ENCODE measurements around the gene SASS6. TPM values are rescaled to one million over a fixed set of nuclear protein-coding genes. Genes with fewer than 3 reads are reported as not detected.
"Not testable (repeated sequence)": the region's sequence is repeated elsewhere in the genome, so short reads cannot be mapped to it uniquely, and the experiment has no call there.

The SASS6 gene
- total and polyA plus RNA-seq, 5 donors = 1.4 to 2.4 (median 2.3) TPM

- DNase-seq = peak; percentile 15 to 57 (median 53)
- 93% methylated on average over 11 of the region's 11 CpGs for WGBS
- H3K4me3 ChIP-seq (ENCODE audit: low read length); ATAC-seq; intact Hi-C loops (cut with DNase I); H3K4me1 ChIP-seq (ENCODE audit: control insufficient read depth, insufficient read depth, low read length); H3K9me3 ChIP-seq (ENCODE audit: control insufficient read depth, low read length); H3K27me3 ChIP-seq (ENCODE audit: control insufficient read depth, insufficient read depth); H3K27ac ChIP-seq (ENCODE audit: low read length): not testable (repeated sequence)
These were observed 85.5 kb downstream of the SASS6 start for GRCh38 chr1:100047235-100047708.

DNA sequence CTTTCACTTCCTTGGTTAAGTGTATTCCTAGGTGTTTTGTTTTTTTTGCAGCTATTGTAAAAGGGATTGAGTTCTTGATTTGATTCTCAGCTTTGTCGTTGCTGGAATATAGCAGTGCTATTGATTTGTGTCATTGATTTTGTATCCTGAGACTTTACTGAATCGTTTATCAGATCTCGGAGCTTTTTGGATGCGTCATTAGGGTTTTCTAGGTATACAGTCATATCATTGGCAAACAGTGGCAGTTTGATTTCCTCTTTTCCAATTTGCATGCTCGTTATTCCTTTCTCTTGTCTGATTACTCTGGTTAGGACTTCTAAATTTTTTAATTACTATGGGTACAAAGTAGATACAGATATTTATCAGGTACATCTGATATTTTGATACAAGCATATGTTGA is 87.5 kb downstream of the SASS6 start:
- H3K4me1 ChIP-seq (ENCODE audit: control insufficient read depth, insufficient read depth, low read length) = peaks cover 4% of the 10 kb centered on the region
- no peak overlapping the region for H3K27ac ChIP-seq (ENCODE audit: low read length)
- WGBS = 94% methylated on average over 5 of the region's 5 CpGs
- intact Hi-C loops (cut with DNase I) = no loop called here
- H3K4me3 ChIP-seq (ENCODE audit: low read length) = no peak overlapping the region
- H3K9me3 ChIP-seq (ENCODE audit: control insufficient read depth, low read length) = no peaks in the 10 kb centered on the region
- DNase-seq = no peak
- ATAC-seq = no peak
- no peaks in the 10 kb centered on the region for H3K27me3 ChIP-seq (ENCODE audit: control insufficient read depth, insufficient read depth)

DNA sequence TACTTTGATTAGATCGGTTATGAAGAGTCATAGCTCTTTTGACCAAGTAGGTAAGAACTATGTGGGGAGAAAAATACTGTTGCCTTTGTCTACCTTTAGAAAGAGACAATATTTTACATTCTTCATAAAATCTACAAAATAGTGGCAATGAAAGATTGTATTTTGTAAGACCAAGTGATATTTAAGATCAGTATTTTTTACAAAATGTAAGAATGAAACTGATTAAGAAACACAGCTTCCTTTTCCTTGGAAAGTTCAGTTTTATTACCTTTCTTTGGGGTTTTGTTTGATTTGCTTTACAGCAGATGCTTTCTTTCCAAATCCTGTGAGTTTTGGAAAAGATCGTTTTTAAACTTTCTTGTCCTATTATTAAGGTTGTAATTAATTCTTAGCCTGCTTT is 93.1 kb downstream of the SASS6 start:
- intact Hi-C loops (cut with DNase I) = loop anchor here in 1 of 4 donors (10.0 kb wide), 1 partner anchor 235 kb away; no protein-coding TSS in a partner anchor
- peaks cover 4% of the 10 kb centered on the region for H3K4me1 ChIP-seq (ENCODE audit: control insufficient read depth, insufficient read depth, low read length)
- H3K27ac ChIP-seq (ENCODE audit: low read length) = no peak overlapping the region
- no peaks in the 10 kb centered on the region for H3K27me3 ChIP-seq (ENCODE audit: control insufficient read depth, insufficient read depth)
- peak overlapping the region; percentile 35 for H3K4me3 ChIP-seq (ENCODE audit: low read length)
- H3K9me3 ChIP-seq (ENCODE audit: control insufficient read depth, low read length) = no peaks in the 10 kb centered on the region
- ATAC-seq (no peak), DNase-seq (no peak)
- WGBS = 17% methylated on average over 2 of the region's 2 CpGs

- intact Hi-C loops (cut with DNase I) = loop anchor here in 1 of 4 donors (10.0 kb wide), 1 partner anchor 234 kb away; no protein-coding TSS in a partner anchor
- Histone ChIP-seq H3K9me3 (ENCODE audit: control insufficient read depth, low read length) (no peaks in the 10 kb centered on the region), H3K27ac (ENCODE audit: low read length) (peak overlapping the region; percentile 92), H3K4me3 (ENCODE audit: low read length) (peak overlapping the region; percentile 86), H3K27me3 (ENCODE audit: control insufficient read depth, insufficient read depth) (no peaks in the 10 kb centered on the region), H3K4me1 (ENCODE audit: control insufficient read depth, insufficient read depth, low read length) (peaks cover 4% of the 10 kb centered on the region)
- WGBS = under 1% methylated on average over 37 of the region's 37 CpGs
- DNase-seq (peak; percentile 58 to 82 (median 77)), ATAC-seq (peak; percentile 39 to 54)
These were observed 94.0 kb downstream of the SASS6 start for GRCh38 chr1:100038660-100039287.

GRCh38 chr1:100037927-100038659 is 94.6 kb downstream of the SASS6 start:
- ATAC-seq = peak; percentile 100
- H3K4me1 ChIP-seq (ENCODE audit: control insufficient read depth, insufficient read depth, low read length) = peaks cover 4% of the 10 kb centered on the region

DNA sequence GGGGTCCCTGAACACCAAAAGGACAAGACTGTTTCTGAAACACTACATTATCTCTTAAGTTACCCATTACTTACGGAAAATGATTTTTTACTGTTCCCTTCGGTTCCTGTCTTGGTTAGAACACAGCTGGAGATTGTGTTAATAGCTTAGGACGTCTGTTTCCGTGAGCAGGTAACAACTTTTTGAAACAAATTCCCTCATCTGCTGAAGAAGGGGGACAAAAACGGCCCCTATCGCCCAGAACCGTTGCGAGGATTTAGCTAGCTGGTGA is 95.1 kb downstream of the SASS6 start:
- no peaks in the 10 kb centered on the region for H3K27me3 ChIP-seq (ENCODE audit: control insufficient read depth, insufficient read depth)
- H3K4me1 ChIP-seq (ENCODE audit: control insufficient read depth, insufficient read depth, low read length) = peaks cover 4% of the 10 kb centered on the region
- intact Hi-C loops (cut with DNase I) = loop anchor here in 1 of 4 donors (10.0 kb wide), 1 partner anchor 233 kb away; no protein-coding TSS in a partner anchor
- no peak for ATAC-seq
- H3K4me3 ChIP-seq (ENCODE audit: low read length) = peak overlapping the region; percentile 86
- peak overlapping the region; percentile 87 for H3K27ac ChIP-seq (ENCODE audit: low read length)
- H3K9me3 ChIP-seq (ENCODE audit: control insufficient read depth, low read length) = no peaks in the 10 kb centered on the region
- WGBS = 0% methylated on average over 8 of the region's 8 CpGs
- DNase-seq = no peak

More at GRCh38 chr1:100037927-100038659, 94.6 kb downstream of the SASS6 start:
- Histone ChIP-seq H3K27me3 (ENCODE audit: control insufficient read depth, insufficient read depth) (no peaks in the 10 kb centered on the region), H3K9me3 (ENCODE audit: control insufficient read depth, low read length) (no peaks in the 10 kb centered on the region), H3K4me3 (ENCODE audit: low read length) (peak overlapping the region; percentile 86), H3K27ac (ENCODE audit: low read length) (peak overlapping the region; percentile 92)
- intact Hi-C loops (cut with DNase I) = loop anchor here in 1 of 4 donors (10.0 kb wide), 1 partner anchor 233 kb away; no protein-coding TSS in a partner anchor
- peak; percentile 91 to 97 (median 95) for DNase-seq
- under 1% methylated on average over 87 of the region's 87 CpGs for WGBS

DNA sequence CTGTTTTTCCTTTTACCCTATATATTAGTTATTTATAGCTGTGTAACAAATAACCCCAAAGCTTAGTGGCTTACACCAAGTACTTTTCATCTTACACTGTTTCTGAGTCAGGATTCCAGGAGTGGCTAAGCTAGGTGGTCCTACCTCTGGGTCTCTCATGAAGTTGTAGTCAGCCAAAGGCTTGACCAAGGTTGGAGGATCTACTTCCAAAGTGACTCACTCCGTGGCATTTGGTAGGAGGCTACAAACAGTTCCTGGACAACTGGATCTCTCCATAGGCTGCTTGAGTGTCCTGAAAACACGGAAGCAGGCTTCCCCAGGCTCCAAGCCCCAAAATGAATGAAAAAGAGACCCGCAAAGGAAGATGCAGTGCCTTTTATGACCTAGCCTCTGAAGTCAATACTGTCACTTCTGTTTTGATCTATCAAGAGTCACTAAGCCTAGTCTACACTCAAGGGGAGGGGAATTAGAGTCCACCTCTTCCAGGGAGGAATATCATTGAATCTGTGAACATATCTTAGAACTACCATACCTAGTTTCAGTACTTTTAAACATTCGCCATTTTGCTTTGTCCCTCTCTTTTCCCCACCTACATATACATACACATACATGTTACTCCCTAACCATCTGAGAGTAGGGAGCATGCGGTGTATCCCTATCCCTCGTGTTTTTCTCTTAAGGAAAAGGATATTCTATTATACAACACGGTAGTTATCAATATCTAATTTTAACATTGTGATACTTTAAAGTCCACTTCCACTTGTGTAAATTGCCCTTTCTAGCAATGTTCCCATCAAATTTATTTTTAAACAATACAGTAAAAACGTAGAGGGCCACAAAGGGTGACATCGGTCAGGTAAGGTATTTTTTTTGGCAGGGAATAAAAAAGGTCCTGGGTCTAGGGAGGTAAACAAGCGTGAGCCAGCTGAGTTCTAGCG is 95.7 kb downstream of the SASS6 start:
- Histone ChIP-seq H3K4me1 (ENCODE audit: control insufficient read depth, insufficient read depth, low read length) (peaks cover 4% of the 10 kb centered on the region), H3K27ac (ENCODE audit: low read length) (peak overlapping the region; percentile 87), H3K4me3 (ENCODE audit: low read length) (peak overlapping the region; percentile 86), H3K27me3 (ENCODE audit: control insufficient read depth, insufficient read depth) (no peaks in the 10 kb centered on the region), H3K9me3 (ENCODE audit: control insufficient read depth, low read length) (no peaks in the 10 kb centered on the region)
- WGBS = 25% methylated on average over 11 of the region's 11 CpGs
- DNase-seq (no peak), ATAC-seq (peak in 1 of 2 donors; percentile 1)
- intact Hi-C loops (cut with DNase I) = loop anchor here in 1 of 4 donors (10.0 kb wide), 1 partner anchor 232 kb away; no protein-coding TSS in a partner anchor

DNA sequence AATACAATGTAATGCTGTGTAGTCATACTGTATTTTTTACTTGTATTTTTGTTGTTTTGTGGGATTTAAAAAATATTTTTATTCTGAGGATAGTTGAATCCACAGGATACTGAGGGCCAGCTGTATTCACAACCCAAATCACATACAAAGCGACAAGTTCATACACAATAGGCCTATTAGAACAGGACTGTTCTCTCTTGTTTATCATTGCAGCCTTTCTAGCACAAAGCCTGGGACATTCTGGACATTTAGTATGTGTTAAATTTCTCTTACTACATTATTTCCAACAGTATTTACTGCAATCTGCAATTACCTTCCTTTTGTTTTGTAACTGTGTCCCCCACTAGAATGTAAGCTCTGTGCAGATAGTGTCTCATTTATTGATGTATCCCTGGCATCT is 97.5 kb downstream of the SASS6 start:
- no peak for DNase-seq
- Histone ChIP-seq H3K27me3 (ENCODE audit: control insufficient read depth, insufficient read depth) (no peaks in the 10 kb centered on the region), H3K9me3 (ENCODE audit: control insufficient read depth, low read length) (no peaks in the 10 kb centered on the region), H3K4me1 (ENCODE audit: control insufficient read depth, insufficient read depth, low read length) (peaks cover 4% of the 10 kb centered on the region), H3K27ac (ENCODE audit: low read length) (no peak overlapping the region), H3K4me3 (ENCODE audit: low read length) (no peak overlapping the region)
- WGBS = 93% methylated on average over 1 of the region's 1 CpG
- ATAC-seq = no peak
- intact Hi-C loops (cut with DNase I) = loop anchor here in 1 of 4 donors (10.0 kb wide), 1 partner anchor 230 kb away; no protein-coding TSS in a partner anchor

- no peak for DNase-seq
- intact Hi-C loops (cut with DNase I) = loop anchor here in 1 of 4 donors (10.0 kb wide), 1 partner anchor 230 kb away; no protein-coding TSS in a partner anchor
- ATAC-seq = no peak
These were observed 98.3 kb downstream of the SASS6 start for GRCh38 chr1:100034470-100034869.

More at GRCh38 chr1:100034470-100034869, 98.3 kb downstream of the SASS6 start:
- peaks cover 4% of the 10 kb centered on the region for H3K4me1 ChIP-seq (ENCODE audit: control insufficient read depth, insufficient read depth, low read length)
- H3K4me3 ChIP-seq (ENCODE audit: low read length) = no peak overlapping the region
- no peak overlapping the region for H3K27ac ChIP-seq (ENCODE audit: low read length)
- no peaks in the 10 kb centered on the region for H3K9me3 ChIP-seq (ENCODE audit: control insufficient read depth, low read length)
- H3K27me3 ChIP-seq (ENCODE audit: control insufficient read depth, insufficient read depth) = no peaks in the 10 kb centered on the region

Data from right cardiac atrium (tissue), 5 donors.